DOHH2 (cell line): ENCODE data around the gene CD177.
"Not testable (repeated sequence)": the region's sequence is repeated elsewhere in the genome, so short reads cannot be mapped to it uniquely, and the experiment has no call there.

Experiments used
- H3F3A ChIP-seq: fragments of 200-600 bp; sonication (generic), shearing (Covaris generic); 2 replicates; pipeline ENCODE4 v1.6.0; 2016; ENCODE audit warnings: antibody characterized with exemption, mild to moderate bottlenecking; ENCODE audit not compliant: control insufficient read depth, insufficient read depth
- H3K27ac ChIP-seq: fragments of 200-600 bp; sonication (generic); 2 replicates; pipeline ENCODE4 v1.5.1; 2014; ENCODE audit warnings: low read depth, mild to moderate bottlenecking, low read length, moderate library complexity
- H3K27me3 ChIP-seq: fragments of 200-600 bp; sonication (generic); 2 replicates; pipeline ENCODE4 v1.6.1; 2014; ENCODE audit warnings: mild to moderate bottlenecking, low read length, mixed read lengths; ENCODE audit not compliant: control insufficient read depth
- H3K36me3 ChIP-seq: fragments of 200-600 bp; sonication (generic); 2 replicates; pipeline ENCODE4 v1.6.1; 2014; ENCODE audit warnings: mild to moderate bottlenecking, low read length, moderate library complexity, mixed read lengths; ENCODE audit not compliant: control insufficient read depth
- H3K4me1 ChIP-seq: fragments of 200-600 bp; sonication (generic); 2 replicates; pipeline ENCODE4 v1.6.1; 2014; ENCODE audit warnings: mild to moderate bottlenecking, low read length, mixed read lengths; ENCODE audit not compliant: control insufficient read depth
- H3K4me2 ChIP-seq: fragments of 200-600 bp; sonication (generic); 2 replicates; pipeline ENCODE4 v1.6.0; 2014; ENCODE audit warnings: mild to moderate bottlenecking, low read length, moderate library complexity
- H3K4me3 ChIP-seq: fragments of 200-600 bp; sonication (generic); 2 replicates; pipeline ENCODE4 v1.5.1; 2014; ENCODE audit warnings: mild to moderate bottlenecking, low read length, mixed read lengths
- H3K79me2 ChIP-seq: fragments of 200-600 bp; sonication (generic); 2 replicates; pipeline ENCODE4 v1.6.1; 2014; ENCODE audit warnings: mild to moderate bottlenecking, low read length, mixed read lengths; ENCODE audit not compliant: control insufficient read depth
- H3K9me2 ChIP-seq: fragments of 200-600 bp; sonication (generic); replicated peaks from 2 replicates; pipeline ENCODE4 v1.6.1; 2014; ENCODE audit warnings: mild to moderate bottlenecking, low read length, mixed read lengths; ENCODE audit not compliant: control insufficient read depth
- H3K9me3 ChIP-seq: fragments of 200-600 bp; sonication (generic); 2 replicates; pipeline ENCODE4 v1.6.1; 2014; ENCODE audit warnings: antibody characterized with exemption, low read length, mixed read lengths; ENCODE audit not compliant: control insufficient read depth, insufficient read depth
- H4K20me1 ChIP-seq: fragments of 200-600 bp; sonication (generic); 2 replicates; pipeline ENCODE4 v1.6.0; 2014; ENCODE audit warnings: low read depth, mild to moderate bottlenecking, antibody characterized with exemption, low read length, moderate library complexity; ENCODE audit not compliant: control insufficient read depth, insufficient read depth
- EZH2phosphoT487 ChIP-seq: fragments of 200-600 bp; sonication (generic); IDR thresholded peaks from 2 replicates; pipeline ENCODE4 v1.6.1; 2017; ENCODE audit warnings: borderline replicate concordance, mild to moderate bottlenecking, antibody characterized with exemption, low read length, moderate library complexity, mixed read lengths
- TF ChIP-seq, protein P1 (sequence below): fragments of 200-600 bp; sonication (generic); IDR thresholded peaks from one replicate; pipeline ENCODE4 v1.5.1; 2014; ENCODE audit warnings: antibody characterized with exemption, mild to moderate bottlenecking, low read depth, low read length; ENCODE audit not compliant: poor library complexity, severe bottlenecking

The CD177 gene

DNA sequence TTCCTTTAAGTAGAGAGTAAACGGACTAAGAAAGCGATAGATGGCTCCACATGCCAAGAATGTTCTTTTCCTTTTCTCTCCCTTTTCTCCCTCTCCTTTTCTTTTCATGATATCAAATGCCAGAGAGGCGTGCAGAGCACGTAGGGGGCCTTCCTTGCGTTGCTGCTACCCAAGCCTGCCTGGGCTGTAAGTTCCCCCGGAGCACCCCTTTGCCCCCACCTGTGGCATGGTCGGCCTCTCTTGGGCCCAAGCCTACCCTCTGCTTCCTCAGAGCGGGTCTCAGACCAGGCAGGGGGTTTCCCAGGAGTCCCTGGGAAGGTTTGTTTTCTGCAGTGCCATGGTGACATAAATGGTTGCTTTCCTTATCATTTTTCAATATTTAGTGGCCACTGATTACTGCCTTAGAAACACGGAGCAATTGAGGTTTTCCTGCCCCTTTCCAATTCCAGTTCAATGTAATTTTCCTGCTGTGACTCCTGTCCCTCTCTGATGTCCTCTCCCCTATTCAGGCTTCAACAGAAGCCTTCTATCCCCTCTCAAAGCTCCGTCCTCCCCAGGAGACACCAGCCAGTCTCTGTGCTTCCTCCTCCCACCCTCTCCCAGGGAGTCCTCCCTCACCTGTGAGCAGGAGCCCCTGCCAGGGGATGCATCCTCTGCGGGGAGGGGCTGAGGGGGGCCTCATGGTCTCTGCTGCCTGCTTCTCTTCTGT lies 22.6 kb upstream of the CD177 start:
- no peaks in the 10 kb centered on the region for H3K79me2 ChIP-seq
- H3K9me2 ChIP-seq: no peaks in the 10 kb centered on the region
- no peaks in the 10 kb centered on the region for H3K9me3 ChIP-seq
- H3K27ac ChIP-seq: no peak overlapping the region
- H3K27me3 ChIP-seq: no peaks in the 10 kb centered on the region
- H3F3A ChIP-seq: no peaks in the 10 kb centered on the region
- TF ChIP-seq EZH2phosphoT487: no peak
- TF ChIP-seq, protein P1, sequence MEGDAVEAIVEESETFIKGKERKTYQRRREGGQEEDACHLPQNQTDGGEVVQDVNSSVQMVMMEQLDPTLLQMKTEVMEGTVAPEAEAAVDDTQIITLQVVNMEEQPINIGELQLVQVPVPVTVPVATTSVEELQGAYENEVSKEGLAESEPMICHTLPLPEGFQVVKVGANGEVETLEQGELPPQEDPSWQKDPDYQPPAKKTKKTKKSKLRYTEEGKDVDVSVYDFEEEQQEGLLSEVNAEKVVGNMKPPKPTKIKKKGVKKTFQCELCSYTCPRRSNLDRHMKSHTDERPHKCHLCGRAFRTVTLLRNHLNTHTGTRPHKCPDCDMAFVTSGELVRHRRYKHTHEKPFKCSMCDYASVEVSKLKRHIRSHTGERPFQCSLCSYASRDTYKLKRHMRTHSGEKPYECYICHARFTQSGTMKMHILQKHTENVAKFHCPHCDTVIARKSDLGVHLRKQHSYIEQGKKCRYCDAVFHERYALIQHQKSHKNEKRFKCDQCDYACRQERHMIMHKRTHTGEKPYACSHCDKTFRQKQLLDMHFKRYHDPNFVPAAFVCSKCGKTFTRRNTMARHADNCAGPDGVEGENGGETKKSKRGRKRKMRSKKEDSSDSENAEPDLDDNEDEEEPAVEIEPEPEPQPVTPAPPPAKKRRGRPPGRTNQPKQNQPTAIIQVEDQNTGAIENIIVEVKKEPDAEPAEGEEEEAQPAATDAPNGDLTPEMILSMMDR: no peak
- H3K4me1 ChIP-seq: no peaks in the 10 kb centered on the region
- no peak overlapping the region for H3K4me2 ChIP-seq
- no peak overlapping the region for H3K4me3 ChIP-seq
- H3K36me3 ChIP-seq: no peaks in the 10 kb centered on the region
- H4K20me1 ChIP-seq: no peaks in the 10 kb centered on the region

DNA sequence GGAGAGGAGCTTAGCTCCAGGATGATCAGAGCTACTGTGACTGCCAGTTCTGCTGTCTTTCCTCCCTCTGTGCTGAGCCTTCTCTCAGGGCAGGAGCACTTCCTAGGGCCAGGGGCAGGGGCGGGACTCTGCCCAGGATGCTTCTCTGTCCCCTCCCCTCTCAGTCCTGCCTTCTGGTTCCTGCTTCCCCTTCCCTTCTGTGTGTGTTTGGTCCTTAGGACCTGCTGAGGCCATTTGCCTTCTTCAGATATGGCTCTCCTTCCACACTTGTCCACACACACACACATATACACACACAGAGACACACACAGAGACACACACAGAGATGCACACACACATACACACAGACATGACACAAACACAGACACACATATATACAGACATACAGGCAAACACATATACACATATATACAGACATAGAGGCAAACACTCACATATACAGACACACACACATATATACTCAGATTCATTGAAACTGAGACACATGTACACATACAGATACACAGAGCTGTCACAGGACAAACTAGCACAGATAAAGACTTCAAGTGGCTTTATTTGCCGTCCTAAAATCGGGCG lies 22.0 kb upstream of the CD177 start:
- TF ChIP-seq EZH2phosphoT487: no peak
- TF ChIP-seq, protein P1: no peak
- no peaks in the 10 kb centered on the region for H3K79me2 ChIP-seq
- no peaks in the 10 kb centered on the region for H3K9me3 ChIP-seq
- H3K9me2 ChIP-seq: no peaks in the 10 kb centered on the region
- no peaks in the 10 kb centered on the region for H4K20me1 ChIP-seq
- no peaks in the 10 kb centered on the region for H3F3A ChIP-seq
- H3K27me3 ChIP-seq: no peaks in the 10 kb centered on the region
- H3K36me3 ChIP-seq: no peaks in the 10 kb centered on the region
- no peaks in the 10 kb centered on the region for H3K4me1 ChIP-seq
- H3K27ac ChIP-seq: no peak overlapping the region
- no peak overlapping the region for H3K4me3 ChIP-seq
- no peak overlapping the region for H3K4me2 ChIP-seq

DNA sequence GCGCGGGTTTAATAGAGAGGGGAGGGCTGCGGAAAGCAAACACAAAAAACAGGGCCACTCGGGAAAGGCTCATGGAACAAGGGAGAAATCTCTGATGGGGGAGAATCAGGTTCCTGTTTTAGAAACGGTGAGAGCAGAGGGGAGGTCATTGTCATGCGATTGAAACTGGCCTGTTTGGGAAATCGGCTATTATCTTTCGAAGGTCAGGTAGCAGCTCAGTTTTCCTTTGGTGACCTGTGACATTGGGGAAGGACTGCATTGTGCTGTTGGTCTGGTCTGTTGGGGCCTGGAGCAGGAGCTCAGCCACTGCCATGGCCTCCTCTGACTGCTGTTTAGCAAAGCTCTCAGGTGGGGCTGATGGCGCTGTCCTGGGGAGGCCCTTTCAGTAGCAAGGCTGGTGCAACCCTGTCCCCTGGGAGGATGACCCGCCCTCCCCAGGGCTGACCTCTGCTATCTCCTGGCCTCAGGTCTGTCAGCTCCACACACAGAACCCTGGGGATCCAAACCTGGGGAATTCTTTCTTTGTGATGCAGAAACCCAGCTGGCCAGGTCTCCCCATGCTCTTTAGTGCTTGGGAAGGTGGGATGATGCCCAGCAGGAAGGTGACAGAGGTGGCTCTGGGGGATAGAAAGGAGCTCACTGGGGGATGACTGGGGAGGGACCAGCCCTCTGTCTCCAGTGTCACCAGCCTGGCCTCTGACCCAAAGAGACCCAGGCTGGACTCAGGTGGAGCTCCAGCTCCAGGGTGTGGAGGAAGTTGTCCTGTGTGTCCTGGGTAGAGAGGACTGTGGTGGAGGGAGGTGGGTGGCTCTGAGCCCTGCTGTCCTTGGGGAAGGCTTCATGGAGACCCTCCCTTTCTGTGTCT lies 21.2 kb upstream of the CD177 start:
- Histone ChIP-seq H3K27me3 (no peaks in the 10 kb centered on the region), H4K20me1 (no peaks in the 10 kb centered on the region), H3K79me2 (no peaks in the 10 kb centered on the region), H3K36me3 (no peaks in the 10 kb centered on the region), H3K4me3 (no peak overlapping the region), H3K4me1 (no peaks in the 10 kb centered on the region), H3K4me2 (no peak overlapping the region), H3K27ac (no peak overlapping the region), H3F3A (no peaks in the 10 kb centered on the region), H3K9me2 (no peaks in the 10 kb centered on the region), H3K9me3 (no peaks in the 10 kb centered on the region)
- TF ChIP-seq, protein P1: no peak
- TF ChIP-seq EZH2phosphoT487: no peak

DNA sequence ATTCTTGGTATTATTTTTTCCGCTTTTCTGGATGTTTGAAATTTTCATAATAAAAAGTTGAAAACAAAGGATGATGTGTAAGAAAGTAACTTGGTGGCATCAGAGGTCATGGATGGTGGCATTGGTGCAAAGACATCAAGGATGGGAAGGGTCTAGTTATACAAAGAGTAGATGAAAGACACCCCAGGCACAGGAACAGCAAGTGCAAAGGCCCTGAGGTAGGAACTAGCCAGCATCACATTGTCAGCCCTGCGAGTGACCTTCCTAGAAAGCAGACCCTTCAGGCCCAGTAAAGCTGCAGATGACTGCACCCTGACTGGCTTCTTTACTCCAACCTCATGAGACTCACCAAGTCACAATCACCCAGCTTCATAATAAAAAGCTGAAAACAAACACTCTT lies 17.0 kb upstream of the CD177 start:
- H3K4me3 ChIP-seq, H4K20me1 ChIP-seq, H3K9me2 ChIP-seq: not testable (repeated sequence)

More for the DNA sequence above, 17.0 kb upstream of the CD177 start:
- not testable (repeated sequence) for H3K4me1 ChIP-seq, H3K4me2 ChIP-seq, H3K9me3 ChIP-seq, H3K79me2 ChIP-seq, H3K27me3 ChIP-seq, H3K36me3 ChIP-seq, H3F3A ChIP-seq, H3K27ac ChIP-seq
